Measurements from ENCODE around the gene RNF180. TPM values are rescaled to one million over a fixed set of nuclear protein-coding genes. Genes with fewer than 3 reads are reported as not detected.

The RNF180 gene, protein sequence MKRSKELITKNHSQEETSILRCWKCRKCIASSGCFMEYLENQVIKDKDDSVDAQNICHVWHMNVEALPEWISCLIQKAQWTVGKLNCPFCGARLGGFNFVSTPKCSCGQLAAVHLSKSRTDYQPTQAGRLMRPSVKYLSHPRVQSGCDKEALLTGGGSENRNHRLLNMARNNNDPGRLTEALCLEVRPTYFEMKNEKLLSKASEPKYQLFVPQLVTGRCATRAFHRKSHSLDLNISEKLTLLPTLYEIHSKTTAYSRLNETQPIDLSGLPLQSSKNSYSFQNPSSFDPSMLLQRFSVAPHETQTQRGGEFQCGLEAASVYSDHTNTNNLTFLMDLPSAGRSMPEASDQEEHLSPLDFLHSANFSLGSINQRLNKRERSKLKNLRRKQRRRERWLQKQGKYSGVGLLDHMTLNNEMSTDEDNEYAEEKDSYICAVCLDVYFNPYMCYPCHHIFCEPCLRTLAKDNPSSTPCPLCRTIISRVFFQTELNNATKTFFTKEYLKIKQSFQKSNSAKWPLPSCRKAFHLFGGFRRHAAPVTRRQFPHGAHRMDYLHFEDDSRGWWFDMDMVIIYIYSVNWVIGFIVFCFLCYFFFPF
- total RNA-seq = 2.3 TPM
- 1 to 10 TPM in 4 of 8 donors, under 1 TPM in 4; 0.62 to 2.0 (median 1.1) TPM for polyA plus RNA-seq (ENCODE audit: insufficient read depth in 1 of 8, insufficient read length in 8 of 8, low replicate concordance in 1 of 8)
- long read RNA-seq, donor 1 = 0 reads
- long read RNA-seq, donor 2 = 0 reads
- long read RNA-seq, donor 3 = 0 reads
- long read RNA-seq, donor 4 = 0 reads
- long read RNA-seq, donor 5, full-length matches to known transcripts = 1 of 1 reads
- long read RNA-seq, donor 5, partial matches to known transcripts = 0 of 1 reads
- long read RNA-seq, donor 5, other reads (novel, unspliced or antisense) = 0 of 1 reads
- long read RNA-seq, donor 6 = 0 reads
- long read RNA-seq, donor 7 = 0 reads
- long read RNA-seq, donor 8 = 0 reads
- long read RNA-seq, donor 9 = 0 reads
- long read RNA-seq, donor 10 = 0 reads
- long read RNA-seq, donor 11 = 0 reads

GRCh38 chr5:64165500-64166200, at the start of gene RNF180:
RNF180 (plus strand) TSS chr5:64165843; CDS start chr5:64200808, 34,965 bp downstream.
- Histone ChIP-seq H3K27ac (ENCODE audit: low read length) (no peak within 1 kb of the TSS), H3K36me3 (ENCODE audit: control insufficient read depth, insufficient read depth, low read length) (no peaks in the 10 kb centered on the region), H3K4me3 (ENCODE audit: low read length) (peak within 1 kb of the TSS; percentile 51), H3K27me3 (ENCODE audit: control insufficient read depth, insufficient read depth, low read length) (peaks cover 16% of the 10 kb centered on the region), H3K9me3 (replicated peaks; ENCODE audit: control insufficient read depth, low read depth, low read length) (no peaks in the 10 kb centered on the region), H3K4me1 (ENCODE audit: control insufficient read depth, insufficient read depth, low read length) (peaks cover 7% of the 10 kb centered on the region)
- DNase-seq = peak; percentile 53
- under 1% methylated on average over 88 of the region's 88 CpGs for WGBS (ENCODE audit: insufficient coverage)

DNA sequence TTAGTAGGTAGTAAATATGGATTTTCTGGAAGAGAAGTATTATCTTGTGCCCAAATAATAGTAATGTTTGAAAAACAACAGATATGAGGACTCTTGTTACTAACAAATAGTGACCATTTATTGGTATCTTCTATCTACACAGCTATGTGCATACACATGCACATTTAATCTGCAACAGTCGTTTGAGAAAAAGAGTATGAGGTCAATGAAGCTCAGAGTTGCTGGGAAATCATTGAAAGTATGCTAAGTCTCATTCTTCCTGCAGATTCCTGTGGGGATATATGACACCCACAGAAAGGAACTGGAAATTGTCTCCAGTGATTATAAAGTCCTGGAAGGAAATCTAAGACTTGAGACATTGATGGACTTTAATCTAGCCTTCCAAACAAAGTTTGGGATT, 40.1 kb upstream of the RNF180 start:
- Histone ChIP-seq H3K36me3 (ENCODE audit: control insufficient read depth, insufficient read depth, low read length) (no peaks in the 10 kb centered on the region), H3K4me1 (ENCODE audit: control insufficient read depth, insufficient read depth, low read length) (no peaks in the 10 kb centered on the region), H3K27me3 (ENCODE audit: control insufficient read depth, insufficient read depth, low read length) (no peaks in the 10 kb centered on the region), H3K9me3 (replicated peaks; ENCODE audit: control insufficient read depth, low read depth, low read length) (no peaks in the 10 kb centered on the region), H3K27ac (ENCODE audit: low read length) (no peak overlapping the region), H3K4me3 (ENCODE audit: low read length) (no peak overlapping the region)
- no CpG with 5 or more reads among the region's 1 CpG for WGBS (ENCODE audit: insufficient coverage)
- no peak for DNase-seq

- Histone ChIP-seq H3K4me1 (ENCODE audit: control insufficient read depth, insufficient read depth, low read length) (no peaks in the 10 kb centered on the region), H3K9me3 (replicated peaks; ENCODE audit: control insufficient read depth, low read depth, low read length) (no peaks in the 10 kb centered on the region), H3K27me3 (ENCODE audit: control insufficient read depth, insufficient read depth, low read length) (no peaks in the 10 kb centered on the region), H3K27ac (ENCODE audit: low read length) (no peak overlapping the region), H3K36me3 (ENCODE audit: control insufficient read depth, insufficient read depth, low read length) (no peaks in the 10 kb centered on the region), H3K4me3 (ENCODE audit: low read length) (no peak overlapping the region)
- no peak for DNase-seq
Measured at GRCh38 chr5:64126202-64126741, 39.4 kb upstream of the RNF180 start.

GRCh38 chr5:64140018-64140417, 25.6 kb upstream of the RNF180 start:
- WGBS (ENCODE audit: insufficient coverage) = no CpG with 5 or more reads among the region's 3 CpGs
- H3K27ac ChIP-seq (ENCODE audit: low read length) = no peak overlapping the region
- H3K36me3 ChIP-seq (ENCODE audit: control insufficient read depth, insufficient read depth, low read length) = no peaks in the 10 kb centered on the region
- H3K27me3 ChIP-seq (ENCODE audit: control insufficient read depth, insufficient read depth, low read length) = no peaks in the 10 kb centered on the region
- no peak overlapping the region for H3K4me3 ChIP-seq (ENCODE audit: low read length)
- H3K4me1 ChIP-seq (ENCODE audit: control insufficient read depth, insufficient read depth, low read length) = no peaks in the 10 kb centered on the region
- DNase-seq = no peak
- peaks cover 2% of the 10 kb centered on the region for H3K9me3 ChIP-seq (replicated peaks; ENCODE audit: control insufficient read depth, low read depth, low read length)

DNA sequence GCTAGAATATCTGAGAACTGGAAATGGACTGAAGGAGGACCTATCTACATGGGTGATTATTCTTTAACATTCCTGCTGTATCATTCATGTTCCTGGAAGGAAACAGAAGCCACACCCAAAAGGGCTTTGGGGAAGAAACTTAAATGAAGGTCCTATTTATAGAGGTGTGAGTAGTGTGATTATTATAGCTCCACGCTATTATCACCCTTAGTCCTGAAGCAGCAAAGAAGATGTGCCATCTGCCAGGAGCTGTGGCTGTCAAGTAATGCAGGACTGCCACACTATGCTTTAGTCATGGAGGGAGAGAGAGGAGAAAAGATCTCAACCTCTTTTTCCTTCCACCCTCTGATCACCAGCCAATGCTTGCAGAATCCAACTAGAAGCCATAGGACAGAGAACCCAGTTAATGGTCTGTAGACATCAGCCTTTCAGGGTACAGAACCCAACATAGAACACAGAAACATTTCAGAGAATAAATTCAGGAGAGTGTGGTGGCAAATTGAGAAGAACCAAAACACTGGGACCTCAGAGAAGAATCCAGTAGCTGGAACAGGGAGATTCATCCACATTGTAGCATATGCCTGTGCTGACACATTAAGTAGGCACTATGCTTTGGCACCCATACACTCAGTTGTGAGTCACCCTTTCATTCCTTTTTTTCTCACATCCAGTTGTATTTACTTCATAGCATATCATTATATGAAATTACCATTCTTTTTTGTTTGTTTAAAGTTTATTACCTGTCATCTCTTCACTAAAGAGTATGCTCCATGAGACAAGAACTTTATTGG, 21.0 kb upstream of the RNF180 start:
- Histone ChIP-seq H3K4me1 (ENCODE audit: control insufficient read depth, insufficient read depth, low read length) (peaks cover 3% of the 10 kb centered on the region), H3K27ac (ENCODE audit: low read length) (no peak overlapping the region), H3K27me3 (ENCODE audit: control insufficient read depth, insufficient read depth, low read length) (no peaks in the 10 kb centered on the region), H3K9me3 (replicated peaks; ENCODE audit: control insufficient read depth, low read depth, low read length) (no peaks in the 10 kb centered on the region), H3K36me3 (ENCODE audit: control insufficient read depth, insufficient read depth, low read length) (no peaks in the 10 kb centered on the region), H3K4me3 (ENCODE audit: low read length) (no peak overlapping the region)
- WGBS (ENCODE audit: insufficient coverage) = no CpG with 5 or more reads among the region's 1 CpG
- DNase-seq = peak; percentile 13

- 20% methylated on average over 1 of the region's 4 CpGs for WGBS (ENCODE audit: insufficient coverage)
- Histone ChIP-seq H3K4me3 (ENCODE audit: low read length) (no peak overlapping the region), H3K9me3 (replicated peaks; ENCODE audit: control insufficient read depth, low read depth, low read length) (no peaks in the 10 kb centered on the region), H3K36me3 (ENCODE audit: control insufficient read depth, insufficient read depth, low read length) (no peaks in the 10 kb centered on the region), H3K27ac (ENCODE audit: low read length) (no peak overlapping the region), H3K27me3 (ENCODE audit: control insufficient read depth, insufficient read depth, low read length) (no peaks in the 10 kb centered on the region), H3K4me1 (ENCODE audit: control insufficient read depth, insufficient read depth, low read length) (peaks cover 3% of the 10 kb centered on the region)
- peak; percentile 62 for DNase-seq
Measured at GRCh38 chr5:64145216-64145895, 20.3 kb upstream of the RNF180 start.

DNA sequence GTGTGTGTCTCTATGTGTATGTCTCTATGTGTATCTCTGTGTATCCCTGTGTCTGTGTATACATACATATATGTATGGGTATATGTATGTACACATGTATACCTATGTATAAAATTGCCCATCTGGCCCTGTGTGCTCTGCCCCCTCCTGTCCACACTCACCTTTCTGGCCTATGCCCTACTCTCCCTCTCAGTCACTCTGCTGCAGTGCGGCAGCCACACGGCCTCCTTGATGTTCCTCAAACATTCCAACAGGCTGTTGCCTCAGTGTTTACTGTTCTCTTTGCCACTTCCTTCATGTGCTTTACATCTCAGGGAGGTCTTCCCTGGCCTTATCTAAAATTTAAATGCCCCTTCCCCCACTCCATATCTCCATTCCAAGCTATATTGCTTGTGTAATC, 18.3 kb upstream of the RNF180 start:
- peaks cover 3% of the 10 kb centered on the region for H3K4me1 ChIP-seq (ENCODE audit: control insufficient read depth, insufficient read depth, low read length)
- WGBS (ENCODE audit: insufficient coverage) = 56% methylated on average over 2 of the region's 2 CpGs
- H3K9me3 ChIP-seq (replicated peaks; ENCODE audit: control insufficient read depth, low read depth, low read length) = no peaks in the 10 kb centered on the region
- DNase-seq = no peak
- H3K36me3 ChIP-seq (ENCODE audit: control insufficient read depth, insufficient read depth, low read length) = no peaks in the 10 kb centered on the region
- H3K27ac ChIP-seq (ENCODE audit: low read length) = no peak overlapping the region
- H3K27me3 ChIP-seq (ENCODE audit: control insufficient read depth, insufficient read depth, low read length) = no peaks in the 10 kb centered on the region
- no peak overlapping the region for H3K4me3 ChIP-seq (ENCODE audit: low read length)

- H3K27me3 ChIP-seq (ENCODE audit: control insufficient read depth, insufficient read depth, low read length) = no peaks in the 10 kb centered on the region
- H3K36me3 ChIP-seq (ENCODE audit: control insufficient read depth, insufficient read depth, low read length) = no peaks in the 10 kb centered on the region
- H3K9me3 ChIP-seq (replicated peaks; ENCODE audit: control insufficient read depth, low read depth, low read length) = no peaks in the 10 kb centered on the region
- DNase-seq = peak; percentile 58
- H3K4me3 ChIP-seq (ENCODE audit: low read length) = no peak overlapping the region
- H3K27ac ChIP-seq (ENCODE audit: low read length) = no peak overlapping the region
- WGBS (ENCODE audit: insufficient coverage) = 14% methylated on average over 6 of the region's 7 CpGs
- H3K4me1 ChIP-seq (ENCODE audit: control insufficient read depth, insufficient read depth, low read length) = peaks cover 3% of the 10 kb centered on the region
Measured at GRCh38 chr5:64147849-64148441, 17.7 kb upstream of the RNF180 start.
